ENCODE measurements around the gene ZSCAN10. TPM values are rescaled to one million over a fixed set of nuclear protein-coding genes. Genes with fewer than 3 reads are reported as not detected.

The ZSCAN10 gene
- total and polyA plus RNA-seq, 9 of the 15 experiments (the other 6 are each of a cell fraction or from before 2014, with no cell fraction given): 0.22 TPM; not detected in 8

- no TSS peak for BruUV-seq (replicated peaks)
- no peaks in the 10 kb centered on the region for H3K9me3 ChIP-seq (replicated peaks; ENCODE audit: control insufficient read depth, insufficient read depth, low read depth, low read length)
- no peaks in the 10 kb centered on the region; a peak in 1 of 5 replicates for H3K27me3 ChIP-seq (ENCODE audit: control insufficient read depth in 2 of 2, insufficient read depth in 2 of 2, low read length in 2 of 2)
- ChIA-PET CTCF (ENCODE audit: low intra/inter-chr PET ratio) (no interaction called here), POLR2A (interaction anchor here (1.6 kb wide), 1 partner anchor 29 kb away, joined by 4 read pairs; no protein-coding TSS in a partner anchor)
- intact Hi-C loops (cut with micrococcal nuclease) (no loop called here), in situ Hi-C loops (cut with MboI) (no loop called here)
- 51% methylated on average over 5 of the region's 5 CpGs for WGBS (ENCODE audit: insufficient coverage, low coverage, missing lambda C conversion rate)
- FAIRE-seq (no peak), DNase-seq (ENCODE audit: extremely low read depth in 1 of 4, low spot score in 3 of 4) (no peak), ATAC-seq (no peak)
- no peak overlapping the region for H3K4me3 ChIP-seq
- H4K20me1 ChIP-seq (replicated peaks; ENCODE audit: control insufficient read depth, insufficient read depth, low read length): no peaks in the 10 kb centered on the region
- TF ChIP-seq GATAD2A (IDR thresholded peaks at IDR 0.05) (no peak), BRD4 (IDR thresholded peaks at IDR 0.05) (no peak), NR0B1 (IDR thresholded peaks at IDR 0.05; ENCODE audit: partially characterized antibody) (no peak), ZNF239 (CRISPR knock-in tag; IDR thresholded peaks at IDR 0.05) (no peak), ZFP1 (CRISPR knock-in tag; IDR thresholded peaks at IDR 0.05) (no peak), SMC3 (conservative IDR thresholded peaks at IDR 0.05; ENCODE audit: insufficient read depth, low read depth, low read length) (no peak), ZKSCAN3 (CRISPR knock-in tag; IDR thresholded peaks at IDR 0.05) (no peak), RNF2 (IDR thresholded peaks at IDR 0.05) (no peak), ZNF253 (CRISPR knock-in tag; conservative IDR thresholded peaks at IDR 0.05) (no peak), NELFE (IDR thresholded peaks at IDR 0.05; ENCODE audit: insufficient read depth, insufficient read length) (no peak)
- TF ChIP-seq, protein P1, sequence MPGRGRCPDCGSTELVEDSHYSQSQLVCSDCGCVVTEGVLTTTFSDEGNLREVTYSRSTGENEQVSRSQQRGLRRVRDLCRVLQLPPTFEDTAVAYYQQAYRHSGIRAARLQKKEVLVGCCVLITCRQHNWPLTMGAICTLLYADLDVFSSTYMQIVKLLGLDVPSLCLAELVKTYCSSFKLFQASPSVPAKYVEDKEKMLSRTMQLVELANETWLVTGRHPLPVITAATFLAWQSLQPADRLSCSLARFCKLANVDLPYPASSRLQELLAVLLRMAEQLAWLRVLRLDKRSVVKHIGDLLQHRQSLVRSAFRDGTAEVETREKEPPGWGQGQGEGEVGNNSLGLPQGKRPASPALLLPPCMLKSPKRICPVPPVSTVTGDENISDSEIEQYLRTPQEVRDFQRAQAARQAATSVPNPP (IDR thresholded peaks at IDR 0.05; ENCODE audit: borderline replicate concordance, insufficient read depth, insufficient read length): no peak
- TF ChIP-seq, protein P2, sequence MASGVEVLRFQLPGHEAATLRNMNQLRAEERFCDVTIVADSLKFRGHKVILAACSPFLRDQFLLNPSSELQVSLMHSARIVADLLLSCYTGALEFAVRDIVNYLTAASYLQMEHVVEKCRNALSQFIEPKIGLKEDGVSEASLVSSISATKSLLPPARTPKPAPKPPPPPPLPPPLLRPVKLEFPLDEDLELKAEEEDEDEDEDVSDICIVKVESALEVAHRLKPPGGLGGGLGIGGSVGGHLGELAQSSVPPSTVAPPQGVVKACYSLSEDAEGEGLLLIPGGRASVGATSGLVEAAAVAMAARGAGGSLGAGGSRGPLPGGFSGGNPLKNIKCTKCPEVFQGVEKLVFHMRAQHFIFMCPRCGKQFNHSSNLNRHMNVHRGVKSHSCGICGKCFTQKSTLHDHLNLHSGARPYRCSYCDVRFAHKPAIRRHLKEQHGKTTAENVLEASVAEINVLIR (CRISPR knock-in tag; IDR thresholded peaks at IDR 0.05): no peak
- peak overlapping the region; percentile 87; the same call in 1 of the 2 replicates for H3K4me2 ChIP-seq (ENCODE audit: insufficient read depth, low read length)
- H3K9me1 ChIP-seq (ENCODE audit: control insufficient read depth, insufficient read depth, low read length): no peaks in the 10 kb centered on the region
- no peaks in the 10 kb centered on the region for H3K36me3 ChIP-seq (ENCODE audit: control insufficient read depth, insufficient read depth, low read length)
- H3K27ac ChIP-seq (ENCODE audit: extremely low read depth, low read depth, low read length): no peak overlapping the region
- peak overlapping the region in 1 of 2 experiments; percentile 60; a peak in 1 of 4 replicates for H3K9ac ChIP-seq (ENCODE audit: insufficient read depth in 1 of 2, low read depth in 2 of 2, low read length in 2 of 2)
- peak overlapping the region; percentile 99 for H2AFZ ChIP-seq (ENCODE audit: low read depth, low read length)
- H3K79me2 ChIP-seq (ENCODE audit: control insufficient read depth, insufficient read depth, low read length): no peaks in the 10 kb centered on the region
- peaks cover 19 to 29% of the 10 kb centered on the region in 2 experiments for H3K4me1 ChIP-seq (replicated peaks in 1 of 2; ENCODE audit: control insufficient read depth in 2 of 2, insufficient read depth in 2 of 2, low read length in 2 of 2)
Measured at GRCh38 chr16:3099395-3099731, 269 bp upstream of the ZSCAN10 start.
